GM19239 (cell line): ENCODE measurements around the gene FXYD6.

Experiments
- DNase-seq: peaks from one replicate; pipeline ENCODE4 v3.0.0; 2011; ENCODE audit warnings: low spot score; ENCODE audit not compliant: insufficient read length
- FAIRE-seq: peaks from 2 replicates; lab custom pipeline; 2011; peaks lifted over from hg19 to GRCh38; lab: Jason Lieb, UNC

FXYD6 gene

GRCh38 chr11:117888139-117888566, 11.7 kb upstream of the FXYD6 start:
- DNase-seq (no peak), FAIRE-seq (no peak)

GRCh38 chr11:117887431-117888138, 11.1 kb upstream of the FXYD6 start:
- FAIRE-seq: no peak
- DNase-seq: no peak

GRCh38 chr11:117885777-117886176, 9.3 kb upstream of the FXYD6 start:
- DNase-seq (no peak), FAIRE-seq (no peak)

GRCh38 chr11:117884994-117885393, 8.5 kb upstream of the FXYD6 start:
- FAIRE-seq: no peak
- no peak for DNase-seq

DNA sequence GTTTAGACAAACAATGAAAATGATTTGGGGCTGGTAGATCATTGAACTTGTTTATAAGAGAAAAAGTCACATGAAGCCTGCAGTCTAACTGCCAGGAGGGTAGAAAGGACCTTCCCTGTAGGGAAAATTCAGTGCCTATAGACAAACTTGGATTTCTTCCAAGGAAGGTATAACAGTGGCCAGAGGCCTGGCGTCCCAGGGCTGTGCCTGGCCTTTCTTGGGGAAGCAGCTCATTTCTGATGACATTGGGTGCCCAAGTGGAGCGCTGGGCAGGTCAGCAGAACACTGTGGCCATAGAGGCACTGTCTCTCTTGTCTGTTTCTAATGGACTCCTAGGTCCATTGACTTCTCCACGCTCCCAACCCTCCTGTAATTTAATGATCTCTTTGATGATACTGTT, 6.6 kb upstream of the FXYD6 start:
- no peak for FAIRE-seq

GRCh38 chr11:117882311-117882905, 6.0 kb upstream of the FXYD6 start:
- FAIRE-seq (no peak), DNase-seq (no peak)

More for the DNA sequence above, 6.6 kb upstream of the FXYD6 start:
- no peak for DNase-seq

- FAIRE-seq: no peak
- DNase-seq: no peak
These were observed 4.8 kb upstream of the FXYD6 start for GRCh38 chr11:117881217-117881616.

DNA sequence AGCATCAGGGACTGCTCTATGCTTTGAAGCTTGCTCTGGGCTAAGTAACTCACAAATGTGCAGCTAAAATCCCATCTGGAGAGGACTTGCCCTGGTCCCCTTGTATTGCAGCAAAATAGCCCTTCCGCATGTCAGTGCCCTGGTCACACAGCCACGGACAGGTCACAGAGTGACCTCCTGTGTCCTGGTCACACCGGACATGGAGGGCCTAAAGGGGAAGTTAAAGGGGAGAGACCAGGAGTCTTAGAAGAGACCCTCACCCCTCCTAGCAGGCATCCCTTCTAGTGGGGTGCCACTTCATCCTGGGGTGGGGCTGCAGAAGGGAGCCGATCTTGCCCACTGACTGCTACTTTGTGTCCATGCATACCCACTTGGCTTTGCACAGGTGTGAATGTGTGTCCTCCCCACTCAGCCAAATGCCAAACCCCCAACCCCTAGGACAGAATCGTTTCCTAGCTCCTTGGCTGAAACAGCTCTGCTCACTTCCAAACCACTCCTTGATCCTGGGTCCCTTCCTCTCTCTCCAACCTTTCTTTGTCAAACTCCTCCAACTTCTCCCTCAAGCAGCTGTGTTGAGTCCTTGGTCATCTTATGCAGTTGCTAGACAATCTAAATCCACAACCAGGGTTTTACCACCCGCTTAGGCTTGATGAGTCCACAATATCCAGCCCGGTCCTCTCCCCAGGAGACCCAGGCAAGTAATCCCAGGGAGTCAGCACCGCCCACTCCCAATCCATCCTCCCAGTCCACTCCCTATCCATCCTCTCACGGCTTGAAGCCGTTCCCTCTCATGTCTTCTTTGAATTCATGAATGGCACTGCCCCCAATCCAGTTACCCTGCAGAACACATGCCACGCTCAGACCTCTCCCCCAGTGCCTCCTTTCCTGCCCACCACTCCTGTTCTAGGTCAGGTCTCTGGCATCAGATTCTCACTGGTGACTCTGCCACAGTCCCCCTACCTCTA, 3.3 kb upstream of the FXYD6 start:
- no peak for DNase-seq
- FAIRE-seq: no peak

GRCh38 chr11:117878939-117879475, 2.5 kb upstream of the FXYD6 start:
- FAIRE-seq (no peak), DNase-seq (no peak)

- FAIRE-seq: no peak
- no peak for DNase-seq
These were observed 2.0 kb upstream of the FXYD6 start for GRCh38 chr11:117878314-117878938.

- no peak for FAIRE-seq
- no peak for DNase-seq
These were observed 794 bp upstream of the FXYD6 start for GRCh38 chr11:117877120-117877784.

DNA sequence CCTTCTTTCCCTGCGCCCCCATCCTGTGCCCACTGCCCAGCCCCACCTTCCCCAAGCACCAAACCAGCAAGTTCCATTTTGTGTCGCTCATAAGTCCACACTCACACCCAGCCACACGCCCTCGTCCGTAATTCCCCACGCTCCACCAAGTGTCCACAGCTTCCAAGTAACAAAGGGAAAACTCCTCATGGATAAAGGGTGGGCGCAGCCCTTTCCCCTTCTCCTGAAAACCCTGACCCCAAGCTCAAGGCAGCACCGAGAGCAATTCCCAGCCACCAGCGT, 458 bp downstream of the FXYD6 start:
- FAIRE-seq: no peak

GRCh38 chr11:117875382-117876058, 938 bp downstream of the FXYD6 start:
- DNase-seq: no peak
- FAIRE-seq: no peak

More for the DNA sequence above, 458 bp downstream of the FXYD6 start:
- no peak for DNase-seq

GRCh38 chr11:117874910-117875381, 1.5 kb downstream of the FXYD6 start:
- FAIRE-seq: no peak
- no peak for DNase-seq

DNA sequence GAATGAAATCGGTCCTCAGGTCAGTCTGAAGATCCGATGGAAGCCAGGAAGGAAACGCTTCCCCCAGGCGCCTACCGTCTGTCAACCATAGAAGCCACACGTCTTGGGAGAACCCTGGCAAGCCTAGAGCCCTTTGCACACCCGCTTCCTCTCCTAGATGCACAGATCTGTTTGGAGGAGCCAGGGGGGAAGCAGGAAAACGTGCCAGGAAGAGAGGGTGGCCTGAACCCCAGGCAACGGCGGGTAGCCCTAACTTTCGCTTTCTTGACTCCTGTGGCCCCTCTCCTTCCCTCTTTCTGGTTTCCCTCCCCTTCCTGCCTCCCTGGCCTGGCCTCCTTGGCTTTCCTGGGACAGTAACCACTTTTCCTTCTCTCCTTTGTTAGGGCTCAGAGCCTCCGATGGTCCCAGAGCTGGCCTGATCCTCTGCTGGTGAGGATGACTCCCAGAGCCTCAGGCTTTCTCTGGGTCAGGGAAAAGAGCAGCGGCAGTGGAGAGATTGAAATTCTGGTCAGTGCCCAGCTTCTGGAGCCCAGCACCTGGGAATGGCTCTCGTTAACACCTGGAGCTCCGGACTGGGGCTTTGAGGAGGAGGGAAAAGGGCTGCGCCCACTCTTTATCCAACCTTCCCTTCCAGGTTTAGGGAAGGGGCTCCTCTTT, 2.1 kb downstream of the FXYD6 start:
- no peak for DNase-seq
- no peak for FAIRE-seq

- DNase-seq (no peak), FAIRE-seq (no peak)
These were observed 2.7 kb downstream of the FXYD6 start for GRCh38 chr11:117873828-117874125.

GRCh38 chr11:117872975-117873827, 3.3 kb downstream of the FXYD6 start:
- no peak for FAIRE-seq
- no peak for DNase-seq

DNA sequence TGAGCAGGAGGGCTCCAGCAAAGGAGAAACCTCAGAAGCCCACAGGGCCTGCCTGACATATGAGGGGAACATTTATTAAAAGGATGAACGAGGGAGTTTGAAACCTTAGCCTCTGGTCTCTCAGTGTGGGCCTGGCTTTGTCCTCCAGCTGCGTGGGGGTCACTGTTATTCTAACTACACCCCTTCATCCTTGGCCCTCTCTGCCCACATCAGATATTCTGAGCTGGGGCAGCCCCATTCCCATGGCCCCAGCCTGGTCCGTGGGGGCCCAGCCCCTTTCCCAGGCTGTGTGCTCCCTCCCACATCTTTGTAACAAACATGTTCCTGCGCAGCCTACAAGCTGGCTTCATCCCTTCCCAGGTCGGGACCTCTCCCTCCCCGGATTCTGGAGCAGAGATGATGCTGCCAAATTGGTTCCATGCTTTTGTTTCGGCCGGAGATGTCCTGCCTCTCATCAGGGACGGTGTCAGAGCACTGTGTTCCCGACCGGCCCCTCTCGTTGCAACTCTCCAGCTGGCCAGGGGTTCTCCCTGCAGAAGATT, 4.0 kb downstream of the FXYD6 start:
- no peak for FAIRE-seq
- no peak for DNase-seq
